ENCODE results near the gene GJB3. TPM values are rescaled to one million over a fixed set of nuclear protein-coding genes. Genes with fewer than 3 reads are reported as not detected.
A peak's percentile ranks its signal among the peaks of the same experiment; 100 is the strongest.

GJB3 gene
- total and polyA plus RNA-seq, 2 donors from 2014 or later: 8.8 TPM; not detected in 1

DNA sequence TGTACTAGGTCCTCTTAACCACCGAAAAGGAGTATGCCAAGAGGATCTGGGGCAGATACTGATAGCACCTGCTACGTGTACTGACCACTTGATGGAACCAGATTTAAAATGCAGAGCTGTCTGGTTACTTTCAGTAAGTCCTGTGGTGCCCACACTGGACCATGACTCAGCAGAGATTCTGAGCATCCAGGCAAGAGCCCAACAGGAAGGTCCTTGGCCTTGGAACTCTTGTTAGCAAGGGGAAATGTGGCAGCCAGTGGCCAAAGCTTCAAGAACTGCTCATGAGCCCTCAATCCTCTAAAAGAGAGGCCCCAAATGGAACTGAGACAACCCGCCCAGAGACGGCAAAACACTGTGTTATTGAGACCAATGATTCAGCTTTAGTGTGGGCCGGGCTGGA is 30.4 kb upstream of the GJB3 start:
- Histone ChIP-seq H3K27me3 (ENCODE audit: control insufficient read depth, insufficient read depth, low read length) (no peaks in the 10 kb centered on the region), H3K4me3 (ENCODE audit: low read length in 3 of 3) (no peak overlapping the region), H3K4me1 (ENCODE audit: control insufficient read depth in 2 of 3, insufficient read depth in 2 of 3, low read depth in 1 of 3, low read length in 3 of 3) (no peaks in the 10 kb centered on the region), H3K9ac (ENCODE audit: low read length in 3 of 3) (no peak overlapping the region), H3K36me3 (ENCODE audit: control insufficient read depth in 2 of 3, insufficient read depth in 3 of 3, low read length in 3 of 3) (no peaks in the 10 kb centered on the region), H3K9me3 (ENCODE audit: control insufficient read depth in 2 of 3, insufficient read depth in 1 of 3, low read length in 3 of 3) (no peaks in the 10 kb centered on the region), H3K27ac (ENCODE audit: low read depth in 2 of 2, low read length in 2 of 2) (no peak overlapping the region)
- intact Hi-C loops (cut with DNase I): no loop called here
- TF ChIP-seq CTCF (IDR thresholded peaks at IDR 0.05; ENCODE audit: borderline replicate concordance, extremely low read depth, insufficient read depth): no peak
- no peak for FAIRE-seq
- no peak for DNase-seq

DNA sequence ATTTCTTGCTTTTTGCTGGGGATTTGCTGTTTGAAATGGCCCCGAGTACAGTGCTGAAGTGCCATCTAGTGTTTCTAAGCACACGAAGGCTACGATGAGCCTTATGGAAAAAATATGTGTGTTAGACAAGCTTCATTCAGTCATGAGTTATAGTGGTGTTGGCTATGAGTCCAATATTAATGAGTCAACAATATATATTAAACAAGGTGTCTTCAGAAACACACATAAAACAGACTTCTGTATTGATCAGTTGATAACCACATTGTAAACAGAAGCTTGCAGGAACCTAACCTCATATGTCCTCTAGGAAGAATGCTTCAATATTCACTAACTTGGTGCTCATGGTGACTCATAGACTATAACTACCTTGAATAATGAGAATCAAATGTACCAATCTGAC is 27.9 kb upstream of the GJB3 start:
- Histone ChIP-seq H3K9ac (ENCODE audit: low read length in 3 of 3) (no peak overlapping the region), H3K4me1 (ENCODE audit: control insufficient read depth in 2 of 3, insufficient read depth in 2 of 3, low read depth in 1 of 3, low read length in 3 of 3) (no peaks in the 10 kb centered on the region), H3K36me3 (ENCODE audit: control insufficient read depth in 2 of 3, insufficient read depth in 3 of 3, low read length in 3 of 3) (no peaks in the 10 kb centered on the region), H3K9me3 (ENCODE audit: control insufficient read depth in 2 of 3, insufficient read depth in 1 of 3, low read length in 3 of 3) (no peaks in the 10 kb centered on the region), H3K27ac (ENCODE audit: low read depth in 2 of 2, low read length in 2 of 2) (no peak overlapping the region), H3K4me3 (ENCODE audit: low read length in 3 of 3) (no peak overlapping the region), H3K27me3 (ENCODE audit: control insufficient read depth, insufficient read depth, low read length) (no peaks in the 10 kb centered on the region)
- intact Hi-C loops (cut with DNase I): no loop called here
- DNase-seq (no peak), FAIRE-seq (no peak)
- no peak for TF ChIP-seq CTCF (IDR thresholded peaks at IDR 0.05; ENCODE audit: borderline replicate concordance, extremely low read depth, insufficient read depth)

GRCh38 chr1:34754964-34755637 is 25.9 kb upstream of the GJB3 start, which contains the start of gene GJB5:
Gene GJB5 (plus strand): TSS chr1:34755047. CDS start chr1:34757331, 2,284 bp downstream.
- DNase-seq: peak in 1 of 5 donors; percentile 48
- no peak for FAIRE-seq
- Histone ChIP-seq H3K36me3 (ENCODE audit: control insufficient read depth in 2 of 3, insufficient read depth in 3 of 3, low read length in 3 of 3) (no peaks in the 10 kb centered on the region), H3K27me3 (ENCODE audit: control insufficient read depth, insufficient read depth, low read length) (no peaks in the 10 kb centered on the region), H3K4me1 (ENCODE audit: control insufficient read depth in 2 of 3, insufficient read depth in 2 of 3, low read depth in 1 of 3, low read length in 3 of 3) (no peaks in the 10 kb centered on the region), H3K4me3 (ENCODE audit: low read length in 3 of 3) (no peak within 1 kb of the TSS), H3K9ac (ENCODE audit: low read length in 3 of 3) (no peak within 1 kb of the TSS), H3K9me3 (ENCODE audit: control insufficient read depth in 2 of 3, insufficient read depth in 1 of 3, low read length in 3 of 3) (no peaks in the 10 kb centered on the region), H3K27ac (ENCODE audit: low read depth in 2 of 2, low read length in 2 of 2) (no peak within 1 kb of the TSS)
- intact Hi-C loops (cut with DNase I): no loop called here
- TF ChIP-seq CTCF (IDR thresholded peaks at IDR 0.05; ENCODE audit: borderline replicate concordance, extremely low read depth, insufficient read depth): no peak

All from kidney (tissue), 14 donors.